NCI-H187 treated with DMSO at 0.1 percent for 48 hours (cell line): Measurements from ENCODE around the gene KIF25.

Experiments
- DNase-seq: peaks from one replicate; lab custom pipeline; 2025; lab: John Stamatoyannopoulos, UW

KIF25 gene

DNA sequence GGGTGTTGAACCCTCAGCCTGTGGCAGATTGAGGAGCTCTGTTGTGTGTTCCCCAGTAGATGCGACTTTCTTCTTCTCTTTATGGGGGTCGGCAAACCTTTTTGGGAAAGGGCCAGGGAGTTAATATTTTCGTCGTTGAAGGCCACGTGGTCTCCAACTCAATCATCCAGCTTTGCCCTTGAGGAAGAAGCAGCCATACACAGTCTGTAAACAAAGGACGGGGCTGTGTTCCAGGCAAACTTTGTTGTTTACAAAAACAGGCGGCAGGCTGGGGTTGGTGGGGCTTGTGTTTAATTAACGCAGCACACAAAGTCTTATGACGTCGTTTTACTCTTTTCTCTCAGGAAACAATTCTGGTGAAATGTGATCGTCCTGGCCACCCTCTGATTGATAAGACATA is 20.2 kb downstream of the KIF25 start:
- no peak for DNase-seq

DNA sequence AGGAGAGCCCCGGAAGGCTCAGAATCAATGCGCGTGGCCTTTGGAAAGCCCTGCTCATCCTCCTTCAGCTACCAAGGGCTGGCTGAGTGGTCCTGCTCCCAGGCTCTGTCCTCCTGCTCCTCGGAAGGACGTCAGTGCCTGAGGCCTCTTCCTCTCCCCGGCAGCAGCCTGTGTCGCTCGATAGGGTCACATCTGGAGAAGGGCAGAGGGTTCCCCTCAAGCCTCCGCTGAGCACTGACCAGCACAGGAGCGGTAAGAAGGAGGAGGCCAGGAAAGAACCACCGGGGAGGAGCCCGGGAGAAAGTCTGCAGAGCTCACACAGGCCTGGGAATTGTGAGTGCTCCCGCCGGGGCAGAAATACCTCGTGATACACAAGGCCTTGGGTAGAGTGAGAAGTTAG is 21.2 kb downstream of the KIF25 start:
- DNase-seq, result no peak

DNA sequence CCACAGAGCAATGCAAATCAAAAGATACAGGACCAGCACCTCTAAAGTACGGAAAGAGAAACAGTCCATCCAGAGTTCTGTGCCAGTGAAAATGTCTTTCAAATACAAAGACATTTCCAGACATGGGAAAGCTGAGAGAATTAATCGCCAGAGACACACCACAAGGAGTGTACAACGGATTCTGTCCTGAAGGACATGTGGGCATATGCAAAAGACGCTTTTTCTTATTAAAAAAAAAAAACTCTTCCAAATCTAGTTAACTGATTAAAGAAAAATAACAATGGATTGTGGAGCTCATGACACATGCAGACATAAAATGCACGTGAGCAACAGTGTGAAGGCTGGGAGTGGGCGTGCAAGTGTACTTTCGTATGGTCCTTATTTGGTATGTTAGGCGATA is 22.8 kb downstream of the KIF25 start:
- DNase-seq, result no peak

DNA sequence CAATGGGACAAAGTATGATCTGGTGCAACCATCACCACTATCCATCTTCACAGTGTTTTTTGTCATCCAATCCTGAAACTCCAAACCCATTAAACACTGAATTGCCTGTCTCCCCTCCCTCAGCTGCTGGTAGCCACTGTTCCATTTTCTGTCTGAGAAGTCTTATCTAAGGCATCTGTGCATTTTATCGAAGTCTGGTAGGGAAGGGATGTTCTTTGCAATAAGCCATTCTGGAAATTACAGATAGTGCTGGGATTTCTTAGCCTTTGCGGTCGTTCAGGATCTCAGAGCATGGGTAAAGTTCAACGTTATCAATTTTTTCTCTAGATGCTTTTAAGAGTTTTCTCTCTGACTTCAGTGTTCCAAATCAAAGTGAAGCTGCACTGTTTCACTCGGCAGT is 24.1 kb downstream of the KIF25 start:
- no peak for DNase-seq

DNA sequence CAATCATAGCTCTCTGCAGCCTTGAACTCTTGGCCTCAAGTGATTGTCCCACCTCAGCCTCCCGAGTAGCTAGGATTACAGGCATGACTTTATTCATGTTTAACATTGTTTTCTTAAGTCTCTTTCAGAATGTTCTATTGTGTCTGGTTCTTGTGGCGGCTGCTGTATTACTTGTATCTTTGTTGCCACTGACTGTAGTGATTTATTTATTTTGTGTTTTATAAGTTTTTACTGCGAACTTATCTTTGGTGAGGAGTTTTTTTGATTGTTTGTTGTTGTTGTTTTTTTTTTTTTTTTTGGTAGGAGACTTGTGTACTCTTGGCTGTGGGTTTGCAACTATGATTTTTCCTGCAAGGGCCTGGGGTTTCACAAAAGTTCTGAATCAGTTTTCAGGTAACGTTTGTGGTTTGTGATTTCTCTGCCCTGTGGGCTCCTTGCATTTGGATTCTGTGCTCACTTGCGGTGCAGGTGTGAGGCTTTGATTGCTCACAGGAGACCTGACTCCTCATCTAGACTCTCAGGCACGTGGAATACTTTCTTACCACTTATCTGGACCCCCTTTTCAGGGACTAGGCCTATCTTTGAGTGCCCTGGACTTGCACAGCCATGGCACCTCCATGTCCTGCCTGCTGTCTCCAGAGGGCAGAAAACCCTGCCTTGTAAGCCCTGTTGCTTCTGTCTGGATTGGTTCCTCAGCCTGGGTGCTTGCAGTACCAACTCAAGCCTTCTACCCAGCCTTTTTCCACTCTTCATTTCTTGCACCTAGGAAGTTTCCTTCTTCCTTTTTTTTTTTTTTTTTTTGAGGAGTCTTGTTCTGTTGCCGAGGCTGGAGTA is 25.2 kb downstream of the KIF25 start:
- no peak for DNase-seq

DNA sequence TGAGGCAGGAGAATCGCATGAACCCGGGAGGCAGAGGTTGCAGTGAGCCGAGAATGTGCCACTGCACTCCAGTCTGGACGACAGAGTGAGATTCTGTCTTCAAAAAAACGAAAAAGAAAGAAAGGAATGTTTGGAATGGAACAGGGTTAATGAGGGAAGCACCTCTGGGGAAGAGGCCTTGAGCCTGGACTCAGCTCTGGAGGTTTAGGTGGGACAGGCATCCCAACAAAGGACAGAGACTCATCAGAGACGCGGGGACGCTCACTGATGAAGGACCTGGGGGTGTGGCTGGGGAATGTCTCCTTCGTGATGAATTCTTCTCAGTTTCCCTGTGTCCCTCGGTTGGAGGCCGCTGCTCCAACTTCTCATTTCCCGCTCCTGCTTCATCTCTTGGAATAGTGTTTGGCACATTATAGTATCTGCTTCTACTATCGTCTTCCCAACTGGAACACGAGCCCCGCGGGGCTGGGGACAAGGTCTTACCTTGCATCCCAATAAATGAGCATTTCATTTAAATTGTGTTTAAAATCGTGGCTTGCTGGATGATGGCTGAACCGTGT is 27.6 kb downstream of the KIF25 start:
- DNase-seq, result no peak

DNA sequence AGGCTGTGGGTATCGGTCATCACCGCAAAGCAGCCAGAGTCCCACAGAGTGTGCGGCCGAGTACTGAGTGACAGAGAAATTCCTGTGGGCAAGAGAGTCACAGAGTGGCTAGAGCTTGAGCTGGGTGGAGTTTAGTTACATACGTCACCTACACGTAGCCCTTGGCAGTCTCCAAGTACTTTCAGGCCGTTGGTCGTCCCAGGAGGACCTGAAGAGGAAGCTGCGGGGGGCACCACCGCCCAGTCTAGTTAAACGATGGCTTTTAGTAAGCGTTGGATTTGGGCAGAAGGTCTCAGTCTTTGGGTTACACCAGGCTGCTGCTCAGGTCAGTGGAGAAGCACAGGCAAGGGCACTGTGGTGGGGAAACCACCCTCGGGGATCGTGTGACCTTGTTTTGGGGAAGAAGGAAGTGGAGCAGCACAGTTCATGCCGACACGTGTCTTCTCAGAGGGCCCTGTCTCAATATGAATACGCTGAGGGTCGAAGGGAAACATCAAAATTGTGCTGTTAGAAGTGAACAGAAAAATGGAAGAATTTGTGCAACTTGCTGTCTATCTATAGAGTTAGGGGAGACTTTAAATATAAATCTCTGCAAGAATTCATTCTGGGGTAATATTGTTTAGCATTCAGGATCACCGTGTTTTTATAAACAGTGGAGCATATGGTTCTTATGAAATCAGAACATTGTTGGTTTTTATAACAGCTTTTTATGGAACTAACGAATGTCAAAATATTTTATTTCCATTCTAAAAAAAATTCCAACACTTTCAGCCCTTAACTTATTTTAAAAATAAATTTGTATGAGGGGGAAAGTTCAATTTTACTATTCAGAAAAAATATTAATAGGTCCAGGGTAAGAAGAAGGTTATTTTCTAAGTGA is 28.6 kb downstream of the KIF25 start:
- DNase-seq, result no peak

DNA sequence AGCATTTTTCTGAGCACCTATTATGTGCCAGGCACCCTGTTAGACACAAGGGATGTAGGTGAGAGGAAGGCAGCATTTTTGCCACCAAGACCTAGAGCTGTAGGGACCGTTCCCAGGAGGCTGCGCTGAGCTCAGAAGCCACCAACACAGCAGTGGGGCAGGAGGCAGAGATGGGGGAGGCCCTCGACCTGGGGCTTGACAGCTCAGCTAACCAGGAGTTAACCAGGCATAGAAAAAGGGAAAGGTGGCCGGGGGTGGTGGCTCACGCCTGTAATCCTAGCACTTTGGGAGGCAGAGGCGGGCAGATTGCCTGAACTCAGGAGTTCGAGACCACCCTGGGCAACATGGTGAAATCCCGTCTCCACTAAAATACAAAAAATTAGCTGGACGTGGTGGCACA is 29.5 kb downstream of the KIF25 start:
- DNase-seq, result no peak

DNA sequence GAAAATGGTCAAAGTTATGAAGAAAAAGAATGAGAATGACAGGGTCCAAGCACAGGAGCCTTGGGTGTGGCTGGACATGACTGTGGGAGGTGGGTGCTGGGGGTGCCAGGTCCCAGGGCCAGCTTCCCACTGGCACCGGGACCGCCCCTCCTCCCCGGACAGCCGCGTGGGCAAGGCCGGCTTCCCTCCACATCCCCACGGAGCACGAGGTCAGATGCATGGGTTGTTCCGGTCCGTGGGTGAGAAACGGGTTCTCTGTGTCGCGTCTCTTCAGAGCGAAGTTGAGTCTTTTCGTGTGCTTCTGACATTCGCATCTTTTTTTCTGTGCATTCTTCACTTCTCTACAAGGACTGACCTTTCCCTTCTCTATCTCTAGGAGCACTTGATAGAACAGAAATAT is 30.1 kb downstream of the KIF25 start:
- DNase-seq, result no peak

DNA sequence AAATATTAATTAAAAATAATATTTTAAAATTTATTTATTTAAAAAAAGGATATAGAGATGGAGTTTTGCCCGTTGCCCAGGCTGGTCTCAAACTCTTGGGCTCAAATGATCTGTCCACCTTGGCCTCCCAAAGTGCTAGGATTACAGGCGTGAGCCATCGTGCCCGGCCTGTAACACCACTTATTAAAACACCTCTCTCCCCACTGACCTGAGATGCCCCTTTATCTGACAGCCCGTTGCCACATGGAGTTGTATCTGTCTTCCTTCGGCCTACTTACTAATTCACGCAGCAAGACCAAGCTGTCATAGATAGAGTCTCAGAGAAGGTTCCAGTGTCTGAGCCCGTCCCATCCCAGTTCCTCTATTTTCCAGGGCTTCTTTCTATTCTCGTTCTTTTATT is 30.7 kb downstream of the KIF25 start:
- DNase-seq, result no peak

DNA sequence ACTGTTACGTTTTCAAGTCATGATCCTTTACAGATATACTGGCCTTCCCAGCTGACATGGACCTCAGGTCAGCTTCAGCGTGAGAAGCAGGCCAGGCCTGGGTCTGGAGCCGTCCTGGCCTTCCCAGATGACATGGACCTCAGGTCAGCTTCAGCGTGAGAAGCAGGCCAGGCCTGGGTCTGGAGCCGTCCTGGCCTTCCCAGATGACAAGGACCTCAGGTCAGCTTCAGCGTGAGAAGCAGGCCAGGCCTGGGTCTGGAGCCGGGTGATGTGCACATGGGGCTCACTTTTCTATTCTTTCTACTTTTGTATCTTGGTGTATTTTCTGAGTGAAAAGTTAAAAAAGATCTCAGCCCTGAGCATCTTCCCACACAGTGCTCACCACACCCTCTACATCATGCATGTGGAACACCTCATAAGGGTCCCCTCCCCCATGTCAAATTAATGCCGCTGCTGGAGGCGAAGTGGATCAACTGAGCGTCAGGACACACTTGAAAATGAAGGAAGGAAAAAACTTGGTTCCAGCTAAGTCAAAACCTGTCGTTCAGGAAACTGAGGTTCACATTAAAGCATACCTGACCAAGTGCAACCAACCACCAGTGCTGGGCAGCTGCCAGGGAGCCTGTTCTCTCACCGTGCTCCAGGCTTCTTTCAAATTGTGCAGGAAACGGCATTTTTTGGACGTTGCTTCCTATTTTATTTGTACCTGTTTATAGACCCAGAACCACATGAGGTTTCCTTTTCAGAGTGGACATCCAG is 32.2 kb downstream of the KIF25 start:
- DNase-seq, result no peak

DNA sequence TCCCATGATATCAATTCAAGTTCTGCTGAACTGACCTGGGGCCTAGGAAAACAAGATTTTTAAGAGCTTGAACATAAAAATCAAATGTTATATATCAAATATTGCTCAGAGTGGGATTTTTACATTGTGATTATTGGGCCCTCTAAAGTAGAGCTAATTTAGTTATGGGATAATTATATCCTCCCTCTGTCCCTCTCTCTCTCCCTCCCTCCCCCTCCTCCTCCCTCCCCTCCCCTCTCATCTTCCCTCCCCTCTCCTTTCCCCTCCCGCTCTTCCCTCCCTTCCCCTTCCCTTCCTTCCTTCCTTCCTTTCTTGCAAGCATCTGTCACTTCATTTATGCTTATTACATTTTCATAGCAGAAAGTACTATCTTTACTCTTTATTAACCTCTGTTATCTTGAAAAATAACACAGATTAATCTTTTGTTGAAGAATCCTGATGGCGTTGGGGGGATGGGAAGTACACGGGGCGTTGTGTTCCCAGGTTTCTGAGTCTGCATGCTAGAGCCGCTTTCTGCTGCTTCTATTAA is 32.8 kb downstream of the KIF25 start:
- no peak for DNase-seq

DNA sequence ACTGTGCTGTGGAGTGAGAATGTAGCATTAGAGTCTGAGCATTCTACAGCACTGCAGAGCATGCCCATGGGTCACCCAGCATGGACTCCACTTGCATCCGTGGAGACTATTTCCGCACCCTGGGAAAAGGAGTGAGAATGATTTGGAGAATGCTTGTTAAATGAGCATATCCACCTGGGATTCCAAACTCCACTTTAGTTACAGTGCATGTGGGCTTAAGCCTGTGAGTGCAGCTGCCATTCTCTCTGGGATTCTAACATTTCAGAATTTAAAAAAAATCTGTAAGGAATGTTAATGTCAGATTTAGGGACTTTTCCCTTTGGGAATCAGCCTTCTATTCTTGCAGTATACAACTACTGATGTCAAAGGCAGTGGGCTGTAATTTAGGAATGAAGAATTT is 33.4 kb downstream of the KIF25 start:
- no peak for DNase-seq

DNA sequence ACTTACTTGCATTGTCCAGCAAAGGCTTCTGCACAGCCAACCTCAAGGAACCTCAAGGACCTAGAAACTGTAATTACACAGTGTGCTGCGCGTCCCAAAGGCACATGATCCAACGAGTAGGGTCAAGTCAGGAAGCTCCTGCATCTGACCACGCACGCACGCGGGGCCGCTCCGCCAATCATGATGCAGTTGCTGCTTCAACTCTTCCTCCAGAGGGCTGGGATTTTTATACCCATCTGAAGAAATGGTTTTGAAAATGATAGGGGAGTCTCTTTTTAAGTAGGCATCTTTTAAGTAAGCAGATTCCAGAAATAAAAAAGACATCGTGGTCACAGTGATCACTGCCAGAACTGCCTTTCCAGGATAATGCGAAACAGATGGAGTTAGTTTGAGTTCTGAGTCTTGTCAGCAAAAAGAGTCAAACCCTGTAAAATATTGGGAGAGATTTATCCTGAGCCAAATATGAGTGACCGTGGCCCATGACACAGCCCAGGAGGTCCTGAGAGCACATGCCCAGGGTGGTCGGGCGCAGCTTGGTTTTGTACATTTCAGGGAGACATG is 34.0 kb downstream of the KIF25 start:
- no peak for DNase-seq

DNA sequence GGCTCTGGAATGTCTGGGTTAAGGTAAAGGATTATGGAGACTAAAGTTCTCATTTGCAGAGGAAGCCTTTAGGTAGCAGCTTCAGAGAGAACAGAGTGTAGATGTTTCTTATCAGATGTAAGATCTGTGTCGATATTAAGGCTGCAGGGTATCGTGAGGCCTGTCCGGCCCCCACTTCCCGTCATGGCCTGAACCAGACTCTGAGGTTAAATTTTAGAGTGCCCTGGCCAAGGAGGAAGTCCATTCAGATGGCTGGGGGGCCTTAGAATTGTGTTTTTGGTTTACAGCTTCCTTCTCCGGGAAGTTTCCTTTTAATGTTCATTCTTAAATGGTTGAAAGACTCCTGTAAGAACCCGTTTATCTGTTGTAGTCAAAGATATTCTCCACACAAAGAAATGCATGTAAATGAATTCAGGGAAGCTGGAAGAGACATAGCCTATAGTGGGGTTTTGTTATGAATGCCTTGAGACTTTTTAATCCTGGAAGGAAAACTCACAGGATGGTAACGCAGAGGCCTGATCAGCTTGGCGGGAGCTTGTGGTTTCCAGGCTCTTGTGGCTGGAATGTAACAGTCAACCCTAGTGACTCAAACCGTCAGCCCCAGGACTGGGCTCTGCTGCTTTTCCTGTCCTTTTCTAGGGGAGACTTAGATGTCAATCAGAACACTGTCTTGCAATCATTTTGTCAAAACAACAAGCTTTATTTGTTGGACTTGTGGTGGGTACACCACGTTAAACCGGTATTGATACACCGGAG is 34.7 kb downstream of the KIF25 start:
- DNase-seq, result no peak

DNA sequence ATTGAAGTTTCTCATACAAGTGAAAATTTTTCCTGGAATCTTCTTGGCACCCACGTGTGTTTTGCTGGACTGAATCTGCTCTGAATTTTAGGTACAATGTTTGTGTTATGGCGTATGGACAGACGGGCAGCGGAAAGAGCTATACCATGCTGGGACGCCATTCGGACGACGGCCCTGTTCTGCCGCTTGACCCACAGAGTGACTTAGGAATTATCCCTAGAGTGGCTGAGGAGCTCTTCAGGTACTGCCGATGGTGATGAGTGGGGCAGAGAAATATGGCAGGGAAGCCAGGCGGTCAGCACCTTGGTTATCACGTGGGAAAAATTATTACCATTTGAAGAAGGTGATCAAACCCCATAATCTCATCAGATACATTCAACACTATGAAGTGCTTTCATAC is 36.3 kb downstream of the KIF25 start:
- no peak for DNase-seq

DNA sequence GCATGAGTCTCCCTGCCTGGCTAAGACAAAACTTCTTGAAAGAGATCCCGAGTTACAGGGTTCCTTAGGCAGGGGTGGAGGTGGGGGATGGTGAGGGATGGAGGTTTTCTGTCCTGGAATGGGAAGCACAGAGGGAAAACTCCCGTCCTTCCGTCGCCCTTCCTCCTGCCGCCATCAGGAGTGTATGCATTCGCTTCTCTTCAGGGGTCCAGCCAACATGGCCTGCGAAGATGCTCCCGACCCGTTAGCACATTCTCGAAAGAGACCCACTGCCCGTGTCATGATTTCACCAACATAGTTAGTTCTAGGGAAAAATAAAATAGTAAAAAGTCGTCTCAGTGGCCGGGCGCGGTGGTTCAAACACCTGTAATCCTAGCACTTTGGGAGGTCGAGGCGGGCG is 37.1 kb downstream of the KIF25 start:
- DNase-seq, result no peak

DNA sequence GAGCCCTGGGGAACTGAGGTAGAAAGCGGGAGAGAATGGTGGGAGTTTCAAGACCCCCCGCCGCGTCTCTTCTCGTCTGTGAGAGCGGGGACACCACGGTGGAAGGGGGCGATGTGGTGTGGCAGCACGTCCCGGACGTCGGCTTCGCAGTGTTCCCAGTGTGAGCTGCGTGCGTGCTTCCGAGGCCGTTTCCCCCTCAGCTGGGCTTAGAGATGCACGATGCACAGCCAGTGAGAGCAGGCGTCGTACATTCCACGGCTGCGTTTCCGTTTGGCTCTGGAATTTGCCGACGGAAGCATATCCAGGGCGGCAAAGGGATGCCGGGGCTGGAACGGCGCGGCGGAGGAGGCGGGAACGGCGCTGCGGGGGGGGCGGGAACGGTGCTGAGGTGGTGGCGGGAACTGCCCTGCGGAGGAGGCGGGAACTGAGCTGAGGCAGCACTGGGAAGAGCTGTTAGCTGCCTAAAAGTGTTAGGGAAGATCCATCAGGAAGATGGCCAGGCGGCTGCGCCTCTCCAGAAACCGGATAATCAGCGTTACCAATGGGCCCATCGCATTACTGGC is 37.7 kb downstream of the KIF25 start:
- DNase-seq, result no peak

DNA sequence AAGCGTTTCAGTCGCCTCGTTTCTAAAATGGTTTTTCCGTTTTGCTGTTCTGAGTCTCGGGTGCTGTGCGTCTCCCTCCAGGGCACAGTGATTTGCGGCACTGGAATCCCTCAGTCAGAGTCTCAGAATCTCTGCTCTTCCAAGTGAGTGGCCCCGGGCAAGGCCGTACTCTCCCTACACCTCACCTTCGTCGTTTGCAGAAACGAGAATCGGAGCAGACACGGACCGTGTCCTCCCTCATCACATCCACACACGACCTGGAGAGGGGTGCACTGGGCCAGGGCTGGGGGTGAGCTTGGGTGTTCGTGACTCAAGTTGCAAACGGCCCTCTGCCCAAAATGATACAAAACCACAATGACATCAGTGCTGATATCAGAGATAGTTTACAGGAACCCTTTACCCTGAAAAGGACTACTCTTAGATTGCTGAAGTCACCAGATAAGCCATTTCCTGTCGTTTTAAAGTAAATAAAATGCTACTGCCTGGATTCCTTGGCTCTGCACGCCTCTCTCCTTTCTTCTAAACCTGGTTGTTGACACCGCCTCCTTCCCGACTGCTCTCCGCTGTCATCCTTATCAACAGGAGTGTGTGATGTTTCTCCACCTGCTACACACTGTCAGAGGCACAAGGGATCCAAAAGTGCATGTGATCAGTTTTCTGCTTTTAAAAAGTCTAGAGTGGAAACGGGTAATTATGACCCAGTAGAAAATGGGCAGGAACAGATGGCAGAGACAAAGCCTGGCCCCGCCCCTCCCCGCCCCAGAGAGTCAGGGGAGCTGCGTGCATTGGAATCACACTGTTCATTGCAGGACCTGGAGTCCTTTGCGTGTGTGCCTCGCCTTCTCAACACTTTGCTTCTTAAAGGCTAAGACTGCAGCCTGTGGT is 38.4 kb downstream of the KIF25 start:
- DNase-seq, result no peak

DNA sequence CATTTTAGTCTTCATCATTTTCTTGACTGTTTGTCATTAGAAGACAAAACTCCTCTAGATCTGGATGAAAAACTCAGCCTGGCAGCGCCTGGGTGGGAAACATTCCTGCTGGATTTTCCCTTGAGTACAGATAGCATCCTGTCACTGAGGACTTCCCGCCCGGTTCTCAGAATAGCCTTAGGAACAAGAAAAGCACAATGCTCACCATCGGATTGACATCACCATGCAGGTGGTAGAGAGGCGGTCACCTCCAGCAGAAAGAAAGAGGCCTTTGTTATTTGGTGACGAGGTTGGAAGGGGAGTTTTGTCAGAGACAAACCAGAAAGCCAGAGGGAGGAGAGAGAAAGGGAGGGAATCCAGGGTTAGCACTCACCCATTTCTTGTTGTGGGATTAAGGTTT is 39.8 kb downstream of the KIF25 start:
- DNase-seq, result no peak
